Memory B cell (primary cell): ENCODE measurements around the gene FMNL2.
"Not testable (repeated sequence)": the region's sequence is repeated elsewhere in the genome, so short reads cannot be mapped to it uniquely, and the experiment has no call there.

Experiments
- ATAC-seq: fragments of 150-1000 bp; cut with Tn5 transposase; 2 replicates; pipeline ENCODE4 v1.10.0; 2021; ENCODE audit warnings: low read depth, mild to moderate bottlenecking, moderate library complexity
- DNase-seq, 2 donors: peaks; one replicate each; pipeline ENCODE4 v3.0.0; 2022; ENCODE audit warnings: low spot score in 2 of 2
- H3K27ac Mint-ChIP-seq: one replicate; pipeline ENCODE4 v1.8.0; 2022; ENCODE audit warnings: mild to moderate bottlenecking, moderate library complexity, mixed read lengths
- H3K27me3 Mint-ChIP-seq: one replicate; pipeline ENCODE4 v1.8.0; 2022; ENCODE audit warnings: mixed read lengths
- H3K36me3 Mint-ChIP-seq: one replicate; pipeline ENCODE4 v1.8.0; 2022; ENCODE audit warnings: mild to moderate bottlenecking, mixed read lengths
- H3K4me1 Mint-ChIP-seq: one replicate; pipeline ENCODE4 v1.8.0; 2022; ENCODE audit warnings: mixed read lengths
- H3K4me3 Mint-ChIP-seq: one replicate; pipeline ENCODE4 v1.8.0; 2022; ENCODE audit warnings: mild to moderate bottlenecking, moderate library complexity, mixed read lengths
- H3K9me3 Mint-ChIP-seq: one replicate; pipeline ENCODE4 v1.8.0; 2022; ENCODE audit warnings: mixed read lengths

Gene FMNL2

DNA sequence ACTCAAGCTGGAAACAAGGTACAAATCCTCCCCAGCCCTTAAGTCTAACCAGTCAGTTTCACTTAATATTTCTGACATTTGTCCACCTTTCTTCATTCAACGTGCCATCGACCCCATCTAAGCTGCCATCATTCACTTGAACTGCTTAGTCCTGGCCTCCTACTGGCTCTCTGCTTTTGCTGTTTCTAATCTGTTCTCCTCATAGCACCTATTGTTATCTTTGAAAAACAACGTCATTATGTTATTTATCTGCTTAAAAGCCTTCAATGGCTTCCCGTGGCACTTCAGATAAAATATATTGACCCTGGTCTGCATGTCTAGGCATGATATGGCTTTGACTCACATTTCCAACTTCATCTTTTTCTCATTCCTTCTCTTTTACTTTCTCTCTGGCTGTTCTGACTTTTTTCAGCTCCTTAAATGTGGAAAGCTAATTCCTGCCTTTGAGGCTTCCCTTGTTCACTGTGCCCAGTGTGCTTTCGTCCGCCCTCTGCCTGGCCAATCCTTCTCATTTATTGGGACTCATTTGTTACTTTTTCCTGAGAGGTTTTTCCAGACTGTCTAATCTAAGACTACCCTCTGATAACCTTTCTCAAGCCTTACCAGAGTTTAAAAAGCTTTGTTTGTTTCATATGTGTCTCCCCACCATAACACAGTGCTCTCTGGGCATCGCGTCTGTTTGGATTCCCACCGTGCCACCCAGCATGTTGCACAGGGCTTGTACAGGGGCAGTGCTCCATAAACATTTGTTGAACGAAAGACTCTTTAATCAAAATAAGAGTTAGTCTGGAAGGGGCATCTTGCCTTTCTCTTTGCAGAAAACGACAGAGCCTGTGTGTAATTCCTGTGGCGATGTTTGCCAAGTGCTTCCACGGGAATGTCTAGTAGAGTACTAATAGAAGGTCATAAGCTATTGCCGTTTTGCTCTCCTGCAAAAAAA, 183.9 kb downstream of the FMNL2 start:
- Mint-ChIP-seq H3K4me3 (no peak overlapping the region), H3K27ac (no peak overlapping the region), H3K27me3 (peaks cover 1% of the 10 kb centered on the region), H3K4me1 (no peaks in the 10 kb centered on the region), H3K36me3 (no peaks in the 10 kb centered on the region), H3K9me3 (no peaks in the 10 kb centered on the region)
- no peak for ATAC-seq
- no peak for DNase-seq

DNA sequence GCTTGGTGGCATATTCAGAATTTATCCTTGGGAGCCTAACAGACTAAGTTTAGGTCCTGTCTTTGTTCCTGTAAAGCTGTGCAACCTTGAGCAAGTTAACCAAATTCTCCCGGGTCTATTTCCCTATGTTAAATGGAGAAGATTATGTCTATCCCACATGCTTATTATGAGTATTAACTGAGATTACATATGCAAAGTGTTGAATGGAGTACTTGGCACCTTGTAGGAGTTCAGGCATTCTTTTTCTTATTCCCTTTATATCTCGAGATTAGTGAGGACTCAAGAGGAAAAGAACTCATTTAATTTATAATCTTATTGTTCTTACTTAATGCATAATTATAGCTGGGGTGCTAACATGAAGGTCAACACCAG, 184.6 kb downstream of the FMNL2 start:
- peaks cover 1% of the 10 kb centered on the region for H3K27me3 Mint-ChIP-seq
- ATAC-seq (no peak), DNase-seq (no peak)
- H3K4me3 Mint-ChIP-seq: no peak overlapping the region
- no peaks in the 10 kb centered on the region for H3K4me1 Mint-ChIP-seq
- no peaks in the 10 kb centered on the region for H3K9me3 Mint-ChIP-seq
- no peaks in the 10 kb centered on the region for H3K36me3 Mint-ChIP-seq
- H3K27ac Mint-ChIP-seq: no peak overlapping the region

DNA sequence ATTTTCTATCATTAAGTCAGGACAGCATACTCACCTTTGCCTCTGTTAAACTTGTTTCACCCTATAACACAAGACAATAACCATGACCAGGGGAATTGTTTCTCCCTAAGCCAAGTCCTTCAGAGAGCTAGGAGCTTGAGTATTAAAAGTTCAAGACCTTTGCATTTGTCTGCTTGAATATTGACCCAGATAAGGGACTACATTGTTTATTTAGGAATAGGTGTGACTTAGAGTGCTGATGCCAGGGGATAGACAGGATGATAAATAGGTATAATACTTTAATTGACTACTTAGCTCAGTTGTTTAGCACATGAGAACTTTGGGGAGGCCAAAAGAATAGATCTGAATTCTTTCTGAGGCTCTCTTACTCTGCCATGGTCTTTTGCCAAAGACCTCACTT, 185.8 kb downstream of the FMNL2 start:
- Mint-ChIP-seq H3K9me3 (no peaks in the 10 kb centered on the region), H3K4me3 (no peak overlapping the region), H3K36me3 (no peaks in the 10 kb centered on the region), H3K27ac (no peak overlapping the region), H3K27me3 (peaks cover 1% of the 10 kb centered on the region), H3K4me1 (no peaks in the 10 kb centered on the region)
- DNase-seq (no peak), ATAC-seq (no peak)

DNA sequence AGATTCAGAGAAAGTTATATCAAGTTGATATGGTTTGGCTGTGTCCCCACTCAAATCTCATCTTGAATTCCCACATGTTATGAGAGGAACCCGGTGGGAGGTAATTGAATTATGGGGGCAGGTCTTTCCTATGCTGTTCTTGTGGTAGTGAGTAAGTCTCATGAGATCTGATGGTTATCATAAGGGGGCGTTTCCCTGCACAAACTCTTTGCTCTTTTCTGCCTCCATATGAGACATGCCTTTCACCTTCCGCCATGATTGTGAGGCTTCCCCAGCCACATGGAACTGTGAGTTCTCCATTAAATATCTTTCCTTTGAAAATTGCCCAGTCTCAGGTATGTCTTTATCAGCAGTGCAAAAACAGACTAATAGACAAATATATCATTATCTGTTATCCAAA, 187.5 kb downstream of the FMNL2 start:
- H3K36me3 Mint-ChIP-seq, DNase-seq, H3K4me3 Mint-ChIP-seq, H3K9me3 Mint-ChIP-seq, ATAC-seq, H3K27me3 Mint-ChIP-seq, H3K27ac Mint-ChIP-seq, H3K4me1 Mint-ChIP-seq: not testable (repeated sequence)

GRCh38 chr2:152523091-152523490, 188.1 kb downstream of the FMNL2 start:
- ATAC-seq (no peak), DNase-seq (no peak)
- Mint-ChIP-seq H3K9me3 (no peaks in the 10 kb centered on the region), H3K4me1 (no peaks in the 10 kb centered on the region), H3K27me3 (peaks cover 1% of the 10 kb centered on the region), H3K27ac (no peak overlapping the region), H3K4me3 (no peak overlapping the region), H3K36me3 (no peaks in the 10 kb centered on the region)

- DNase-seq: no peak
- Mint-ChIP-seq H3K27ac (no peak overlapping the region), H3K36me3 (no peaks in the 10 kb centered on the region), H3K9me3 (no peaks in the 10 kb centered on the region), H3K4me3 (no peak overlapping the region), H3K4me1 (no peaks in the 10 kb centered on the region), H3K27me3 (peaks cover 1% of the 10 kb centered on the region)
- ATAC-seq: no peak
These were observed 190.4 kb downstream of the FMNL2 start for GRCh38 chr2:152525277-152525838.

- Mint-ChIP-seq H3K9me3 (no peaks in the 10 kb centered on the region), H3K4me3 (no peak overlapping the region), H3K4me1 (no peaks in the 10 kb centered on the region), H3K27me3 (peaks cover 1% of the 10 kb centered on the region), H3K36me3 (peaks cover 2% of the 10 kb centered on the region), H3K27ac (no peak overlapping the region)
- DNase-seq (no peak), ATAC-seq (no peak)
These were observed 194.6 kb downstream of the FMNL2 start for GRCh38 chr2:152529420-152530115.

DNA sequence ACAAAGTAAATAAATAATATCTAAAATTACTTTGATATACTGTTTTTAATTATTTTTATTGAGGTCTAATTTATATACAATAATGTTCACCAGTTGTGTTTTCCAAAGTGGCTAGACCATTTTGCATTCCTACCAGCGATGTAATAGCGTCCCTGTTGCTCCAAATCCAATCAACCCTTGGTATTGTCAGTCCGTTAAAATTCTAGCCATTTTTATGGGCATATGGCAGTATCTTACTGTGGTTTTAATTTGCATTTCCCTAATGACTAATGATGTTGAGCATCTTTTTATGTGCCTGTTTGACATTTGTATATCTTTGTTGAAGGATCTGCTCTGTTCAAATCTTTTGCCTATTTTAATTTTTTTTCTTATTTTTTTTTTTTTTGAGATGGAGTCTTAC, 197.3 kb downstream of the FMNL2 start:
- H3K9me3 Mint-ChIP-seq: no peaks in the 10 kb centered on the region
- H3K4me1 Mint-ChIP-seq: no peaks in the 10 kb centered on the region
- ATAC-seq (no peak), DNase-seq (no peak)
- H3K4me3 Mint-ChIP-seq: no peak overlapping the region
- H3K27me3 Mint-ChIP-seq: peaks cover 1% of the 10 kb centered on the region
- peaks cover 2% of the 10 kb centered on the region for H3K36me3 Mint-ChIP-seq
- no peak overlapping the region for H3K27ac Mint-ChIP-seq

GRCh38 chr2:152534460-152535135, 199.6 kb downstream of the FMNL2 start:
- Mint-ChIP-seq H3K36me3 (peaks cover 3% of the 10 kb centered on the region), H3K27me3 (peaks cover 4% of the 10 kb centered on the region), H3K9me3 (no peaks in the 10 kb centered on the region), H3K4me3 (no peak overlapping the region), H3K27ac (no peak overlapping the region), H3K4me1 (no peaks in the 10 kb centered on the region)
- ATAC-seq (no peak), DNase-seq (no peak)

DNA sequence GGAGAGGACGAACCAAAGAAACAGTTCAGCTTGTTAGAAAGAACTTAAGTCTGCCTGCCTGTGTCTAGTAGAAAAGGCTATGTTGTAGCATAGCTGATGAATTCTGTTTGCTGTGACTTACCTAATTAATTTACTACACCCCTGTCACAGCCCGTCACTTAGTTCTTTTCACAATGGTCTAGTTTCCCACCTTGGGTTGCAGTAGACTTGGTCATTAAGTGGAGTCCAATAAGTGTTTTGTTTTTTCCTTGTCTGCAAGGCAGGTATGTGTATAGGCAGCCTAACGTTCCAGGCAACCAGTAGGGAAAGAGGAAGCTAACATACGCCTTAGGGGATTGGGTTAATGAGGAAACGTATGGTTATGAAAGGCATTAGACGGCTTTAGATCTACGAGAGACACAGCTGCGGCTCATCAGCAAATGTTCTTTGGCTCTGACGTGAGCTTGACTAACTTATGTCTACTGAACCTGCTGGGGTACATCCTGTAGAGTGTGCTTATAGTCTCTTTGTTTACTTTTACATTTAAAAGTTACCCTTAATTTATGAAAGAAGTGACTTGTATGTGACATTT, 202.2 kb downstream of the FMNL2 start:
- H3K4me3 Mint-ChIP-seq: no peak overlapping the region
- peaks cover 3% of the 10 kb centered on the region for H3K27me3 Mint-ChIP-seq
- no peak overlapping the region for H3K27ac Mint-ChIP-seq
- ATAC-seq (no peak), DNase-seq (no peak)
- H3K9me3 Mint-ChIP-seq: no peaks in the 10 kb centered on the region
- H3K4me1 Mint-ChIP-seq: no peaks in the 10 kb centered on the region
- H3K36me3 Mint-ChIP-seq: peaks cover 1% of the 10 kb centered on the region

GRCh38 chr2:152539424-152539823, 204.4 kb downstream of the FMNL2 start:
- Mint-ChIP-seq H3K9me3 (no peaks in the 10 kb centered on the region), H3K4me3 (no peak overlapping the region), H3K4me1 (no peaks in the 10 kb centered on the region), H3K27ac (no peak overlapping the region), H3K27me3 (peaks cover 3% of the 10 kb centered on the region), H3K36me3 (peaks cover 1% of the 10 kb centered on the region)
- ATAC-seq: no peak
- no peak for DNase-seq

GRCh38 chr2:152541712-152542111, 206.7 kb downstream of the FMNL2 start:
- no peaks in the 10 kb centered on the region for H3K9me3 Mint-ChIP-seq
- ATAC-seq (peak; percentile 41), DNase-seq (no peak)
- H3K27me3 Mint-ChIP-seq: peaks cover 3% of the 10 kb centered on the region
- no peak overlapping the region for H3K27ac Mint-ChIP-seq
- H3K36me3 Mint-ChIP-seq: peaks cover 1% of the 10 kb centered on the region
- H3K4me1 Mint-ChIP-seq: peaks cover 3% of the 10 kb centered on the region
- no peak overlapping the region for H3K4me3 Mint-ChIP-seq

DNA sequence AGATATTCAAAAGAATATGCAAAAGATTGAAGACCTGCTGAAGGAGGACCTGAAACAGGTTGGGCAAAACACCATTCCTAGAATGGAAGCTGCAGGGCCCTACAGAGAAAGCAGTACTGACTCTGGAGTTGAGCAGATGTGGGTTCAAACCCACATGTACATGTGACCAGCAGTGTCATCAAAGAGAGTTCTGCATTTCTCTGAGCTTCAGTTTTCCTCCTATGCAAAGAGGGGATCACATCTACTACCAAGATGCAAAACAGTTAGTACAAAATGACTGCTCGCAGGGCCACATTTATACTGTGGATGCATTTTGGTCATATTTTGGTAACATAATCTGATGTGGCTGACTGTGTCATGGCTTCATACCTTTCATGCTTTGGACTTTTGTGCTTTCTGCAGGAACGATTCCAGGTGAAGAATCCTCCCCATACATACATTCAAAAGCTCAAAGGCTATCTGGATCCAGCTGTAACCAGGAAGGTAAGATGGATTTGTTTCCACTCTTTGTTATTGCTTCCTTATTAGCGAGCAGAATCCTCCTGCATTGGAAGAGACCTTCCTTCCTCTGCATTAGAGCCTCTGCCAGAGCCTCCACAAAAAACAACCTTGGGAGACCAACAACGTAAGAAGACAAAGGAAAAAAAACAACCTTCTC, 207.5 kb downstream of the FMNL2 start:
- Mint-ChIP-seq H3K27me3 (peaks cover 3% of the 10 kb centered on the region), H3K36me3 (peaks cover 1% of the 10 kb centered on the region), H3K4me1 (peaks cover 3% of the 10 kb centered on the region), H3K4me3 (no peak overlapping the region), H3K27ac (no peak overlapping the region), H3K9me3 (no peaks in the 10 kb centered on the region)
- ATAC-seq (no peak), DNase-seq (no peak)
